GM18508 (cell line): ENCODE data around the gene CNTNAP2.
"Not testable (repeated sequence)": the region's sequence is repeated elsewhere in the genome, so short reads cannot be mapped to it uniquely, and the experiment has no call there.

Experiments
- ATAC-seq: cut with Tn5 transposase; IDR thresholded peaks from one replicate; pipeline ENCODE4 v1.9.1; 2021; ENCODE audit warnings: moderate number of reproducible peaks; ENCODE audit not compliant: insufficient read depth, unreplicated experiment

The CNTNAP2 gene

DNA sequence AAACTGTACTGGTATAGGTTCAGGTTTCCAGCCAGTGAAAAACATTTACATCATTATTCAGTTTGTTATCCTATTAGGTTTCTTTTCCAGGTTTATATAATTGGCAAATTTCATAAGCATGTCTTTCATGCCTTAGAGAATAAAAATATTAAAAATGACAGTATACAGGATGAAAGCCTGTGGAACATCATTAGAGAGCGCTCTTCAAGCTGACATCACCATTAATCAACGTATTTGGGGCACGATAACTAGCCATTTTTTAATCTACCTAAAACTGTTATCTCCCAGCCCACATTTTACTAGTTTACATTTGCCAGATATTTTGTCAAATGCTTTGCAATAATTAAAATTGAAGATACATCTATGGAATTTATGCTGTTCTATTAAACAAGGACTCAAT is 714.1 kb downstream of the CNTNAP2 start:
- no peak for ATAC-seq

DNA sequence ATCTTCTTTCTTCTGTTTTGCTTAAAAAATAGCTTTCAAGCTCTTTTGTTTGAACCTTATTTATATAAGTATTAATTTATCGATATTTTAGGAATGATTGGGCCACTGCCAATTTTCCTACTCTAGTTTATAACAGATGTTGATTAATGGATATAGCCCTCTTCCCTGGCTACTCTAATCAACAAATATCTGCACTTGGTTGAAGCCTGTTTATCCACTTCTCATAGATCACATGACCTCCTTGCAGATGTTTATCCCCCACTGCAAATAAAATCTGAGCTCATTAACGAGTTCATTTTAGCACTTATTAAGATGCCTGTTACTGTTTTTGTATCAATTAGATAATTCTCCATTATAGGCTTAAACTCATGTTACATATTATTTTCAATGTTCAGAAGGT is 715.3 kb downstream of the CNTNAP2 start:
- no peak for ATAC-seq

DNA sequence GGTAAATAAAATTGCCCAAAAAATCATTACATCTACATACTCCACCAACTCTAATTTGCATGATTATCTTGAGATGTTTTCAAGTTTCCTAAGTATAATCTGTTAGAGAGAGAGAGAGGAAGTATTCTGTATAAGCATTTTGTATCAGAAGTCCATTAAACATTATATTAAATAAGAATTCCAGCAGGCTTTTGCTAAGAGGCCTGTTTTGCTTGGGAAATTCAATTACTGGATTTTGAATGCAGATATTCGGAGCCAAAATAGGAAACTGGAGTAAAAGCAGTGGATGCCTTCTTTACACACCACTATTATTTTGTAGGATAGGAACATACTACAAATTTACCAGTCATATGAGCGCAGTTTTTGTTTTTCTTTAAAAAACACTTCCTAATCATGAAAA is 727.8 kb downstream of the CNTNAP2 start:
- ATAC-seq: no peak

DNA sequence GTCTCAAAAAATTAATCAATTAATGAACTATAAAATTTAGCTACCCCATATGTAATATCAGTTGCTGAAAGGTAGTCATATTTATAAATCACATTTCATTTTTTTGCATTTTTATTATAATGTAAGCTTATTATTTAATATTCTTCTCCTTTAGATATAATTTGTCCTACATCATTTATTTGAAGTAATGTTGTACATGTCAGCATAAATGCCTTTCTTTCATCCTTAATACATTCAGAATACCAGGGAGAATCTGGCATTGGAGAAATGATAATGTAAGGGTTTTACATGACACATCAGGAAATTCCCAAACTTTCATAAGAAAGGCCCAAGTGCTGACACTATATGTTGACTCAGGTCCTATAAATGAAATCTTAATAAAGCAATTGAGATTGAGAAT is 742.1 kb downstream of the CNTNAP2 start:
- ATAC-seq: no peak

DNA sequence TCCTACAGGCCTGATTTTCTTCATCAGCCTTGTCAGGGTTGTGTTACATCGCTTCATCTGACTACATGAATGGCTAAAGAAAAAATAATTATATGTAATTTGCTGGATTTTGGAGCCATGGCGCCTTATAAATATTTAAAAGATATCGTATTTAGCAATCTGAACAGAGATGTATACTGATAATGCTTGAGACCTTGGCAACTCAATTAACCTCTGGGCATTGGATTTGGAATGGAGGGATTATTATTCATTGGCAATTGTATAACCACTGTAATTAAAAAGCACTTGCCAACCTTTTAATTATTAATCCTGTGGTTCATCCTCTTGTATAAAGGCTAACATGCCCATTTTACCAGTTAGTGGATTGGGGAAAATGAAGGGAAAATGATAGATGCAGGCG is 745.1 kb downstream of the CNTNAP2 start:
- no peak for ATAC-seq

DNA sequence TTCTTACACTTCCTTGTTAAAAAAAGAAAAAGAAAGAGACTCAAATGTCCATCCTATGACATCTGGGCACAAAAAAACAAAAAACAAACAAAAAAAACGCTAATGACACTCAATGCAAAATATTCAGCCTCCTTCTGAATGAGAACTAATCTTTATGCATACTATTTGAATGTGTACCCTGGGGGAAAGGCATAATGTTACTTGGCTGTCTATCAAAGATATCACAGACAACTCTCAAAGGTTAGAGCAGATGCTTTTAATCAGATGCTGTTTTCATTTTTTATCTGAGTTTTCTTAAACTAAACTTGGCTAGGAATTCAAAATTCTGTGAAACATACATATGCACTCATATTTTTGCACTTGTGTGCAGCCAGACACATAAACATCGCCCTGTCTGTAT is 745.8 kb downstream of the CNTNAP2 start:
- ATAC-seq: no peak

DNA sequence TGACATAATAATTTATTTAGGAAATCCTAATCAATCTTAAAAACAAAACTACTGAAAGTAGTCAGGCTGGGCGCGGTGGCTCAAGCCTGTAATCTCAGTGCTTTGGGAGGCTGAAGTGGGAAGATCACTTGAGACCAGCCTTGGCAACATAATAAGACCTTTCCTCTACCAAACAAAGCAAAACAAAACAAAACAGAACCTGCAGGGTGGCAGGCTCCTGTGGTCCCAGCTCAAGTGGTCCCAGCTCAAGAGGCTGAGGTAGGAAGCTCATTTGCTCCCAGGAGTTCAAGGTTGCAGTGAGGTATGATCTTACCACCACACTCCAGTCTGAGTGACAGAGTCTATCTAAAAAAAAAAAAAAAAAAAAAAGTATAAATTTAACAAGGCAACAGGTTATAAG is 748.0 kb downstream of the CNTNAP2 start:
- ATAC-seq: no peak

DNA sequence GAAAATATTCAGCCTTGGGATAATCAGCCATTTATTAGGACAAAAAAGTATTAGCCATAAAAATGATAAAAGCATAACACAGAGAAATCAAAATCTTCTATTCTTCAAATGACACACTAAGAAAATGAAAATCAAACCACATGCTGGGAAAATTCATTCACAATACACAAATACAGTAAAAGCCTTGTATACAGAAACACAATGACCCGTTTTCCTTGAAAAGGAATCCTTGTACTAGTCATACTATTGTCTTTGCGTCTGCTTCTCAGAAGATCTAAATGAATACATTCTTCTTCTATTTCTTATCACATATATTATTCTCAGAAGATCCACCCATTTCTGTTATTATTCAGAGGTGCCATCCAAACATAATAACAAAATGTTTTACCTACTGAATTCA is 749.1 kb downstream of the CNTNAP2 start:
- no peak for ATAC-seq

DNA sequence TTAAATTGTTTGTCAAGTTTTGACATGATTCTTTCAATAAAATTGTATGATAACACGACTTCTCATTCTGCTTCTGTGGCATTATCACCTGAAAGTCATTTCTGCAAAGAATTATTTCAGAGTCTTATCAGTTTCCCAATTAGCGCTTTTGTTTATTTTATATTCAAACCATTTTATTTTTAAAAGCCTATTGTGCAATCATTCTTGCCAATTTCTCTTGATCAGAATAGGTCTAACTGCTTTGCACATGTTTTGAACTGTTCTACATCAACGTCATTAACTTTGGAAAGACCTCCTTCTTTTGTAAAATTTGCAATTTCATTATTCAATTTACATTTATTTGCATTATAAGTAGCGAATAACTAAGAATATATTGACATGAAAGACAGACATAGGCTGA is 758.1 kb downstream of the CNTNAP2 start:
- ATAC-seq: no peak

DNA sequence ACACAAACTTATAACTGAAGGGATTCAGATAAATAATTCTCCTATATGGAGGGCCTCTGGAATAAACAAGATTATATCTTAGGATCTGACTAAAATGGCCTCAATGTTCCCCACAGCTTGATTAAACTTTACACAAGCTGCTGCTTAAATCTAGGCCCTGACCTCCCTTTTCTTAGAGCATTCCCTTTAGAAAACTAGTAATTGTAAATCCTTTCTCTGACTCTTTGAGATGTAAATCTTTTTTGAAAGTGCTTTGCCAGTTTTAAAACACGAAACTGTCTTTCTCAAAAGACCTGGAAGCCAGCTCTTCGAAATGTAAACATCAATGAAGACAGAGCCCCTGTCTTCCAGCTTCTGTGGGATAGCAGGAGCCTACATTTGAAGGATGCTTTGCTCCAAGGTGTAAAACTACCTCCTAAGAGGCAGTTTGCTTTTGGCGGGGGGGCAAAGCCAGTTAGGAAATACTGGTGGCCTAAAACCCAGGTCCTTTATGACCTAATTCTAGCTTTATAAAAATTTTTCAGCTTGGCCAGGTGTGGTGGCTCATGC is 758.7 kb downstream of the CNTNAP2 start:
- no peak for ATAC-seq

DNA sequence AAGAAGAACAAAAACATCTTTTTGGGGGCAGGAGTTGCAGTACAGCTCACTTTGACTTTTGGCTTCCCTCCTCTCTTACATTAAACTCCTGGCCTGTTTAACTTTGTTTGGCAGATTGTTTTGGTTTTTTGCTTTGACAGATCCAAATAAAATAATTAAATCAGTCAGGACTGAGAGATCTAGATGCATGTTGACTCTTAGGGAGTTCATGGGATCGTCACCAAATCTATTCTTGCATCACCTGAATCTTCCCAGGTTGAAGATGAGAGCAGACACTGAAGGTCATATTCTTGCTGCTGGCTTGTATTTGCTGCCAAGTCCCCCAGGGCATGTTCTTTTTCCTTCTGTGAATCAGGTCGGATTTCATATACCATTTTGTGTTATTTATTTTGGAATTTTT is 759.4 kb downstream of the CNTNAP2 start:
- no peak for ATAC-seq

DNA sequence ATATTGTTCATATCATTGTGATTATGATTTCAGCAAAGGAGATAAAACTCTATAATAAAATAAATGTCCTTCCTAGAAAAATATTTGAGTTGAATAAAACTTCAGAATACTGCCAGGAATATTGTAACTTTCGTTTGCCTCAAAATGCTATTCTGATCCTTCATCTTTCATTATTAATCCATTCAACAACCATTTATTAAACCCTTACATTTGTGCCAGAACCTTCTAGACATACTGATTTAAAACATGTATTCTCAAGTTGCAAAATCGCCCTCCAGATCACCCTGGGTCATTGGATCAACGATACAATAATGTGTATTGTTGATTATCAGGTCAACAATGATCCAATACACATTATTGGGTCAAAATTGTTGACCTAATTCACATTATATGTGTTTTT is 759.8 kb downstream of the CNTNAP2 start:
- ATAC-seq: no peak

DNA sequence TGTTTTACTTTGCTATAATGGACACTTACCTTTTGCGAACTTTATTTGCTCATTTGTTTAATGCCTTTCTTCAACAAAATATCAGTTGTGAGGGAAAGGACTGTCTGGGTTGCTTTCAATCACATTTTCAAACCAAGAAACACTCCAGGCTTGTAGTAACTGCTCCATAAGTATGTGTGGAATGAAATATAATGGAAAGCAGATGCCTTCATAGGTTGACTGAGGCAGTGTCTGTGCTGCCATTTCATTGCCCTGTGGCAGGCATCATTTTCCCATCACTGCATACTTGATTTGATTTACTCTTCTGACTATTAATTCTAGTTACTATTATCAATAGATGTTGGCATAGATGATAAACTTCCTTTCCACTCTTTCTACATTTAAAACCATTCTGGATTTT is 762.3 kb downstream of the CNTNAP2 start:
- no peak for ATAC-seq

DNA sequence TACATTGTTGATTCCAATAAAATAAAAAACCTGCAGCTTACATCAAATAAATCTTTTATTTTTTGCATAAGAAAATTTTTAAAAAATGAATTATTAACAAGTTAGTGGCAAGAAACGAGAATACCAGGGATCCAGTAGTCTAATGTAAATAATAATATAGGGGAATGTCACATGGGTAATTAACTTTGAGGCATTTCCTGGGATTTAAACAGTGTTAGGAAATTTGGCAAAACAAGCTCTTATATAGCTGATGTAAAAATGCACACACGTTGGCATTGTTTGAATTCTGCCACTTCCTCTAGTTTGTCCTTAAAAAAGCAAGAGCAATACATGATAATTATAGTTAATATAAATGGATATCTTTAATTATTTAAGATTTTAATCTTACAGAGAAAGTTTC is 768.6 kb downstream of the CNTNAP2 start:
- ATAC-seq: no peak

DNA sequence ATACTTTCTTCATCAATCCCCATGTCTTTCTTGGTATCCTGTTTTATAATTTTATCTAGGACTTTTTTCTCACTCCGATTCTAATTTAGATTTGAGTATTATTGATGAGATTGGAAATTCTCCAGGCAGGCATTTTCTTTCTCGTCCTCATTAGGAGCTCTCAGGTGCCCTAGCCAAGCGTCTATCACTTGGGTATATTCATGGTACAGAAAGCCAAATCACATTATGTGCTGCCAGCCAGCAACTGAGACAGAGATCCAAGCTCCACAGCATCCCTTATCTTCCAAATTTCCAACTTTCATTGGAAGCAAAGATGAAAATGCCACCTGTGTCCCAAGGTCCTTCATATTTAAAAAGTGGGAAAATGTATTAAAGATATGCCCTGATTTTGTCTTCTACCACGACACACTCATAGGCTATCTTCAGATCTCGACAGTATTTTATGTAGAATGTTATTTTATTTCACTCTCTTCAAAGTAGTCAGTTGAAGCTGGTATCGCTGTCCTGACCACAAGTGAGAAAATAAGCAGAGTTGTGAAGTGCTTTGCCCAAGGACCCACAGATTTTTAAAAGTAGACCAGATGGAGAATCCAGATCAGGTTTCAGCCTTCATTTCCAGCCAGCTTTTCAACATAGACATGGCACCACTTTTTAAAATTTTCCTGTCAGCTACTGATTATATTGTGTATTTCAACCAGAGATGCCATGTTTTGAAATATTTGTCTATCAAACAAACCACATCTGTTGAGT is 773.4 kb downstream of the CNTNAP2 start:
- no peak for ATAC-seq

DNA sequence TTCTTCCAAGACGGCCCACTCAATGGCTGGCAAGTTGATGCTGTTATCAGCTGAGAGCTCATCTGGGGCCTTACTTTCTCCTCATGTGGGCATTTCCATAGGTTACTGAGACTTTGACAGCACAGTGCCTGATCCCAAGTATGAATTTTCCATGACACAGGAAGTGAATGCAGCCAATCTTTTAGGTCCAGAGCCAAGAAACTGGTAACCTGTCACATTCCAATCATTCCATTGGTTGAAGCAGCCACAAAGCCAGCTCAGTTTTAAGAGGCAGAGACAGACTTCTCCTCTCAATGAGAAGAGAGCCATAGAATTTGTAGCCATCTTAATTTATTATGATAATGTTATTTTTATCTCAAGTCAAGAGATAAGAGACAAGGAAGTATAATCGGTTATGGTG is 775.5 kb downstream of the CNTNAP2 start:
- ATAC-seq: no peak

DNA sequence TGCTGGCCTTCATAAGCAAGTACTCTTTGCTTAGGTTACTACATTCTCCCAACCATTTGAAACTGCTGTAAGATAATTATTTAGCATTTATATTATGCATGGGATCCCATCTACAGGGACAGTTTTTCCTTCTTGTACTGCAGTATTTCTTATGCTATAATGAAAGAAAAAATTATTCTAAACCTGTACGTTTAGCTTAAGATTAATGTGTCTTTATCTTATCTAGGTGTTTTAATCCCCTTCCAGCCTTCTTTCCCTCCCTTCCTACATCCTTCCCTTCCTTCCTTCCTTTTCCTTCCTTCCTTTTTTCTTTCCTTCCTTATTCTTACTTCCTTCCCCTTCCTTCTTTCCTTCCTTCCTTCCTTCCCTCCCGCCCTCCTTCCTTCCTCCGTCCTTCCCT is 778.3 kb downstream of the CNTNAP2 start:
- ATAC-seq: no peak

DNA sequence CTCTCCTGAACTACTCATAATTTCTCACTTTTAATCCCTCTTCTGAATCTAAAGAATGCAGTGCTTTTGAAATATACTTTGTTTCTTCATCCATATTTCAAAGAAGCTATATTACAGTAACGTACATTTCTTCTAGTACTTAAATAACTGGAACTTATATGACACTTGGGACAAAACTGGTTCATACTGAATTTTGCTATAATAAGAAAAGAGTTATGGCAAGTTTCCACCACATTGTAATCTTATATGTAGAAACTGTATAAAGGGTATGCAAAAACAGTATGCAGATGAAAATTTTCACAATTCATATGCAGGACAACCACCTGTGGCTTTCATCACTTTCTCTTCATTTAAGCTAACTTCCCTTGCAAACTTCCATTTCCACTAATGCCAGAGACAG is 785.7 kb downstream of the CNTNAP2 start:
- no peak for ATAC-seq

DNA sequence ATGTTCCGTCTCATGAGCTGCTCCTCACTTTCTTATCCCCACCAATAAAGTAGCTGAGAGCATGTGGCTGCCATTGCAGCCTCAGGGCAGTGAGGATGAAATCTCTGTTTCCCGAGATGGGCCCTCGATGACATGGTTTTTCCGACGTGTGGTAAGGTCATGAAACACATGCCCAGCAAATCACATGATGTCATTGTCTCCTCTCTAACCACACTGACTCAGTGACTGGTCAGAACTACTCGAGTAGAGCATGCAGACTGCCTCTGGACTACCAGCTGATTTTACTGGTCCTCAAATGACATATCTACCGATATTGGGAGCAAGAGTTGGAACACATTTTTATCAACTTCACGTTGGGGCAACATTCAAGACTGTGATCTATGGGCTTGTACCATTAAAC is 786.1 kb downstream of the CNTNAP2 start:
- ATAC-seq: no peak

DNA sequence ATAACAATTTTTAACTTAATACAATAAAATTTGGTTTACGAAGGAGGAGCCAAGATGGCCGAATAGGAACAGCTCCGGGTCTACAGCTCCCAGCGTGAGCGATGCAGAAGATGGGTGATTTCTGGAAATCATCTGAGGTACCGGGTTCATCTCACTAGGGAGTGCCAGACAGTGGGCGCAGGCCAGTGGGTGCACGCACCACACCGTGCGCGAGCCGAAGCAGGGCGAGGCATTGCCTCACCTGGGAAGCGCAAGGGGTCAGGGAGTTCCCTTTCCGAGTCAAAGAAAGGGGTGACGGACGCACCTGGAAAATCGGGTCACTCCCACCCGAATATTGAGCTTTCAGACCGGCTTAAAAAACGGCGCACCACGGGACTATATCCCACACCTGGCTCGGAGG is 789.1 kb downstream of the CNTNAP2 start:
- not testable (repeated sequence) for ATAC-seq

DNA sequence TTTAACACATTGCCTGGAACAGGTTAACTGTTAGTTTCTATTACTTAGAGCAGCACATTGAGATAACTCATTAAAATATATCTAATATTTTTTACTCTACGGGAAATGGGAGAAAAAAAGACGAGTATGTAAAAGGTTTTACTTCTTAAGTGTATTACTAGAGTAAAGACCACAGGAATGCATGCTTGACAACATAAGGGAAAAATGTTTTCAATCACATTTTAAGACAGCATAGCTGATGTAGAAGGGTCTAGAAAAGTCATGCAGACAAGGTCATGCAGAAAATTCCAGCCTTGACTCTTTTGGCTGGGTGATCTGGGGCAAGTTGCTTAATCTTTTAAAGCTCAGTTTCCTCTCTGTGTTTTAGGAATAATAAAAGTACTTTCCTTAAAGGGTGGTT is 806.2 kb downstream of the CNTNAP2 start:
- no peak for ATAC-seq

DNA sequence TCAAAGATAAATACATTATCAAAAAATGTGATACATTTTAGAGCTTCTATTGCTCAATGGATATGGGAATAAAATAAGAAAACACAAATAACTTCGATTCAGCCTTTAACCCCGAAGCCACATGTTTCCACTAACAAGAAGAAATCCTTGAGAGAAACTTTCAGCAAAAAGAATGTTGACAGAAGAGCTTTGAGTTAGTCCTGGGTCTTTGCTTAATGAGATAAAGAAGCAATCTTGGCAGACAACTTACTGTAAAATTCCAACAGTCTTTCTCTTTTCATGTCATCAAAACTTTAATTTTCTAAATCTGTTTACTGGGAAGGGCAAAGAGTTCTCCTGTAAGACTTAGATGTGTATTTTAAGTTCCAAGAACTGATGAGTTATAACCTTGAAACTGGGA is 810.2 kb downstream of the CNTNAP2 start:
- ATAC-seq: no peak
